BJ (cell line): ENCODE measurements around the gene APCDD1L. TPM values are rescaled to one million over a fixed set of nuclear protein-coding genes. Genes with fewer than 3 reads are reported as not detected.
"Not testable (repeated sequence)": the region's sequence is repeated elsewhere in the genome, so short reads cannot be mapped to it uniquely, and the experiment has no call there.

Experiments used
- CTCF ChIA-PET: fragments of 350-600 bp; formaldehyde crosslinking; extraction: SDS; loops from one replicate; lab custom pipeline; 2021; ENCODE audit warnings: antibody characterized with exemption, inconsistent platforms; lab: Yijun Ruan, JAX
- POLR2A ChIA-PET: fragments of 300-600 bp; sonication (Branson Sonifier 250); formaldehyde crosslinking; extraction: SDS; loops from one replicate; lab custom pipeline; 2021; ENCODE audit warnings: antibody characterized with exemption; lab: Charles Lee
- DNase-seq: peaks from one replicate; pipeline ENCODE4 v3.0.0-alpha.2; 2011; ENCODE audit warnings: low read depth
- H3K27me3 ChIP-seq: 2 replicates; pipeline ENCODE4 v1.6.0; 2011; ENCODE audit warnings: low read length; ENCODE audit not compliant: control insufficient read depth, insufficient read depth
- H3K36me3 ChIP-seq: 2 replicates; pipeline ENCODE4 v1.5.1; 2011; ENCODE audit warnings: low read length; ENCODE audit not compliant: control insufficient read depth, insufficient read depth
- H3K4me3 ChIP-seq: 2 replicates; pipeline ENCODE4 v1.5.1; 2011; ENCODE audit warnings: low read depth, mild to moderate bottlenecking, control low read depth, low read length
- CTCF ChIP-seq: IDR thresholded peaks from 2 replicates; pipeline ENCODE4 v1.5.1; 2011; ENCODE audit warnings: low read depth, mild to moderate bottlenecking, control low read depth, inconsistent platforms, low read length, moderate library complexity; ENCODE audit not compliant: insufficient read depth
- polyA plus RNA-seq: library from polyadenylated mRNA; depleted of rRNA; stranded (reverse); fragments of >200 nt; gene quantifications from 2 replicates; pipeline ENCODE4 v1.2.3, GENCODE V29; 2011

The APCDD1L gene
- polyA plus RNA-seq, 1 experiment: 2.5 TPM

- no peak for TF ChIP-seq CTCF
- no peak for DNase-seq
- CTCF ChIA-PET: no interaction called here
- POLR2A ChIA-PET: no interaction called here
- no peak overlapping the region for H3K4me3 ChIP-seq
- H3K27me3 ChIP-seq: no peaks in the 10 kb centered on the region
- no peaks in the 10 kb centered on the region for H3K36me3 ChIP-seq
Observed at GRCh38 chr20:58544891-58545290, 29.7 kb upstream of the APCDD1L start.

GRCh38 chr20:58544286-58544685 lies 29.1 kb upstream of the APCDD1L start:
- Histone ChIP-seq H3K36me3 (no peaks in the 10 kb centered on the region), H3K27me3 (no peaks in the 10 kb centered on the region), H3K4me3 (no peak overlapping the region)
- POLR2A ChIA-PET: no interaction called here
- CTCF ChIA-PET: no interaction called here
- no peak for DNase-seq
- TF ChIP-seq CTCF: no peak

GRCh38 chr20:58543274-58543673 lies 28.1 kb upstream of the APCDD1L start:
- H3K27me3 ChIP-seq: no peaks in the 10 kb centered on the region
- ChIA-PET POLR2A (no interaction called here), CTCF (no interaction called here)
- no peak for DNase-seq
- no peak for TF ChIP-seq CTCF
- no peaks in the 10 kb centered on the region for H3K36me3 ChIP-seq
- H3K4me3 ChIP-seq: no peak overlapping the region

GRCh38 chr20:58542411-58543095 lies 27.4 kb upstream of the APCDD1L start:
- TF ChIP-seq CTCF: no peak
- Histone ChIP-seq H3K27me3 (no peaks in the 10 kb centered on the region), H3K36me3 (no peaks in the 10 kb centered on the region), H3K4me3 (no peak overlapping the region)
- POLR2A ChIA-PET: no interaction called here
- no peak for DNase-seq
- CTCF ChIA-PET: no interaction called here

- POLR2A ChIA-PET, H3K4me3 ChIP-seq, DNase-seq, H3K27me3 ChIP-seq, H3K36me3 ChIP-seq, CTCF ChIA-PET: not testable (repeated sequence)
Observed at GRCh38 chr20:58542034-58542410, 26.8 kb upstream of the APCDD1L start.

GRCh38 chr20:58538752-58539151 lies 23.6 kb upstream of the APCDD1L start:
- POLR2A ChIA-PET: no interaction called here
- no peak for TF ChIP-seq CTCF
- Histone ChIP-seq H3K36me3 (no peaks in the 10 kb centered on the region), H3K4me3 (no peak overlapping the region), H3K27me3 (no peaks in the 10 kb centered on the region)
- CTCF ChIA-PET: interaction anchor here (0.5 to 1.0 kb wide), 2 partner anchors 10 to 932 kb away, joined by 3 read pairs; no protein-coding TSS in a partner anchor
- DNase-seq: no peak
